Activated T-helper 1 cell treated with anti-CD3 and anti-CD28 coated beads, Interleukin-2, amount 50 U/mL, for 16 hours (primary cell): ENCODE data around the gene VWA5B2.
"Not testable (repeated sequence)": the region's sequence is repeated elsewhere in the genome, so short reads cannot be mapped to it uniquely, and the experiment has no call there.

ENCODE experiments used
- DNase-seq, 2 donors: peaks; one replicate each; pipeline ENCODE4 v3.0.0-alpha.2; 2020; ENCODE audit warnings: low read depth in 1 of 2, low spot score in 1 of 2

VWA5B2 gene

DNA sequence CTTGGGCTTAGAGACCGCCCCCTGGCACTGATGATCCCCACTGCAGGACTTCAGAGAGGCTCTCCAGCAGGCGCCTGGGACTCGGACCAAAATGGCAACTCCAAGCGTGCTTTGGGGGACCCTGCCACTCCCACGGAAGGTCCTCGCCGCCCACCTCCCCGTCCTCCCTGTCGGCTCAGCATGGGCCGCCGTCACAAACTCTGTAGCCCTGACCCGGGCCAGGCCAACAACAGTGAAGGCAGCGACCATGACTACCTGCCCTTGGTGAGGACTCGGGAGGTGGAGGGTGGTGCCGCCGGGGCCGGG, 11.7 kb downstream of the VWA5B2 start:
- no peak for DNase-seq

DNA sequence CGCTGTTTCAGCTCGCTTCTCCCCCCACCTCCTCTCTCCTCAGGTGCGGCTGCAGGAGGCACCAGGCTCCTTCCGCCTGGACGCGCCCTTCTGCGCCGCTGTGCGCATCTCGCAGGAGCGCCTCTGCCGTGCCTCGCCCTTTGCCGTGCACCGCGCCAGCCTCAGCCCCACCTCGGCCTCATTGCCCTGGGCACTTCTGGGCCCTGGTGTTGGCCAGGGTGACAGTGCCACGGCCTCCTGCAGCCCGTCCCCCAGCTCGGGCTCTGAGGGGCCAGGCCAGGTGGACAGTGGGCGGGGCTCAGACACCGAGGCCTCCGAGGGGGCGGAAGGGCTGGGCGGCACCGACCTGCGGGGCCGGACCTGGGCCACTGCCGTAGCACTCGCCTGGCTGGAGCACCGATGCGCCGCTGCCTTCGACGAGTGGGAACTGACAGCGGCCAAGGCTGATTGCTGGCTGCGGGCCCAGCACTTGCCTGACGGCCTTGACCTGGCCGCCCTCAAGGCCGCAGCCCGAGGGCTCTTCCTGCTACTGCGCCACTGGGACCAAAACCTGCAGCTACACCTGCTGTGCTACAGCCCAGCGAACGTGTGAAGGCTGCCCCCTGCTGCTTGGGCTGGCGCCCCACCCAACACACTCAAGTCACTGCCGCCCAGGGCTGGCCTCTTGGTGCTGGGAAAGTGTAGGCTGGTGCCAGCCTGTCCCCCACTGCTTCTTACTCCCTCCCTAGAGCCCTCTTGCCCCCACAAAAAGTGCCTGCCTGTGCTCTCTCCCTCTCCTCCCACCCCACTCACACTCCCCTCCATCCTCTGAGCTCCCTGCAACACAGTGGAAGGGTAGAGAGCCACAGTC, 12.3 kb downstream of the VWA5B2 start:
- no peak for DNase-seq

DNA sequence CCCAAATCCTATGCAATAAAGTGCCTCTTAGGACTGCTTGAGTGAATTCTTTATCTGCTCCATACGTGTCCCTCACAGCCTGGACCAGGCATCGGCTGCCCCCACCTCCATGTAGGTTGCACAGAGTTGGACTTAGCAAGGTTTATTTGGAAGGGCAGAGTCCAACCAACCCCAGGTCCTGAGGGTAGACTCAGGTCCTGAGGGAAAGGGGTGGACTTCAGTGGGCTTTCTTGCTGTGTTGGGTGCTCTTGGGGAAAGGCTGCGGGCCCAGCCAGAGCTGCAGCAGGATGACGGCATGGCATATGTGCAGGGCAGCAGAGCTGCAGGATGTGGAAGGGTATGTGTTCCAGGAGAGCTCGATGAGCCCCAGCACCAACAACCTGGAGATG, 12.9 kb downstream of the VWA5B2 start:
- DNase-seq: no peak

DNA sequence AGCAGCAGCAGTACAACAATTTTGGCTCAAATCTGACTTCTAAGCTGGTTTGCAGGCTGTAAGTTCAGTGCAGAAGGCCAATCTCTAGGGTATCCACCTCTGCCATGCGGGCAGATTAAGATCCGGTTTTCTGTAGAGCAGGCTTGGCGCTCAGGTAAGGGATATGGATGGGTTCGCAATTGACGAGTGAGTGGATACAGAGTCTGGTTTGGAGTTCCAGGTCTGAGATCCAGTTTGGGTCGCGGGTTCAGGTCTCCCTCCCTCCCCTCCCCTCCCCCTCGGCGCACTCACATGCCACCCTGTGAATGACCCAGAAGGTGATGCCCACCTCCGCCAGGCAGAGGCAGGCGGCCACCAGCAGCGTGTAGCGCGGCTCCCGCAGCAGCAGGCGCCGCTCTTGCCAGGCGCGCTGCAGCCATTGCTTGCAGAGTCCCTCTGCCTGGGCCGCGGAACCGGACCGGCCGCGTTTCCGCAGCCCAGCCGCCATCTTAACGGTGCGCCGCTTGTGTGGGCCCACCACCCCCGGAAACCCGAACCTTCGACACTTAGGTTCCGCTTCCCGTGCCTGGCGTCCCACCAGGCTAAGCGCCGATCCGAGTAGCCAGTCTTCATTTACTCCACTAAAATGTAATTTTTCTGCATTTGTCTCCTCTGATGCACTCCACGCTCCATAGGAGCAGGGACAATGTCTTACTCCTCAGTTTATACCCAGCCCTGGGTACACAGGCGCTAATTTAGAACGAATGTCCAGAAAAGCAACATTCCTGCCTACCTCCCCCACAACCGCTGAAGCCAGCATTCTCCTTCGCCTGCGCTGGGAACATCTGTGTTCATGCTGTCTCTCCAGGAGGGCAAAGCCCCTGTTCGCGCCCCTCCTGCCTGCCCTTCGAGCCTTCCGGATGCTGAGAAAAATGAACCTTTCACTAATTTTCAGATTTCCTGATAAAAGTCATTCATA, 19.3 kb downstream of the VWA5B2 start, which contains the start of gene ALG3:
Gene ALG3 (minus strand): TSS at position 509 of the 958 bp plus-strand sequence. CDS start 22 bp downstream, at position 487.
- DNase-seq: peak; percentile 78 to 81

DNA sequence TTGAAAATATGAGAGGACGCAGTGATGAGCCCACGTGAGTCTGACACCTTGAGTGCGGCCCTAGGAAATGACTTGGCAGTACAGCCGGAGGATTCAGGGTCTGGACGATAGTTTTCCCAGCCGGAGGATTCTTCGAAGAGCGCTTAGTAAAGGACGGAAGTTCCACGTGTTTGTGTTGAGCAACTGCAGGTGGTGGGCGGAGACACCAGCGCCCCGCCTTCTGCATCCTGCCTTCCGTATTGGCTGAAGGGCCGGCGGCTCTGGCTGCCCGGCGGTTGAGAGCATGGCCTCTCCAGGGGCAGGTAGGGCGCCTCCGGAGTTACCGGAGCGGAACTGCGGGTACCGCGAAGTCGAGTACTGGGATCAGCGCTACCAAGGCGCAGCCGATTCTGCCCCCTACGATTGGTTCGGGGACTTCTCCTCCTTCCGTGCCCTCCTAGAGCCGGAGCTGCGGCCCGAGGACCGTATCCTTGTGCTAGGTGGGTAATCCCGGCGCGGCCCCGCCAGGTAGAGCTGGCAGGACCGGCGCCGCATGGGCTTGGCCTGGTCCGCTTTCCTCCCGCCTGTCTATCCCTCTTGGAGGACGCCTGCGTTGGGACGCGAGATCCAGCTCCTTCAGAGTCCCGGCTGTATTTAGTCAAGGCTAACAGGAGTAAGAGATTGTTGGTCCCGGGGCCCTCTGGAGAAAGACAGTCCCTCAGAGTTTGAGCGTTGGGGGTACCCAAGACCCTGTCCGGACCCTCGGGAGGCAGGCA, 20.2 kb downstream of the VWA5B2 start, which contains the start of gene EEF1AKMT4:
Gene EEF1AKMT4 (plus strand): TSS at position 261 of the 755 bp plus-strand sequence. CDS start 23 bp downstream, at position 284.
- DNase-seq: peak; percentile 88 to 95

DNA sequence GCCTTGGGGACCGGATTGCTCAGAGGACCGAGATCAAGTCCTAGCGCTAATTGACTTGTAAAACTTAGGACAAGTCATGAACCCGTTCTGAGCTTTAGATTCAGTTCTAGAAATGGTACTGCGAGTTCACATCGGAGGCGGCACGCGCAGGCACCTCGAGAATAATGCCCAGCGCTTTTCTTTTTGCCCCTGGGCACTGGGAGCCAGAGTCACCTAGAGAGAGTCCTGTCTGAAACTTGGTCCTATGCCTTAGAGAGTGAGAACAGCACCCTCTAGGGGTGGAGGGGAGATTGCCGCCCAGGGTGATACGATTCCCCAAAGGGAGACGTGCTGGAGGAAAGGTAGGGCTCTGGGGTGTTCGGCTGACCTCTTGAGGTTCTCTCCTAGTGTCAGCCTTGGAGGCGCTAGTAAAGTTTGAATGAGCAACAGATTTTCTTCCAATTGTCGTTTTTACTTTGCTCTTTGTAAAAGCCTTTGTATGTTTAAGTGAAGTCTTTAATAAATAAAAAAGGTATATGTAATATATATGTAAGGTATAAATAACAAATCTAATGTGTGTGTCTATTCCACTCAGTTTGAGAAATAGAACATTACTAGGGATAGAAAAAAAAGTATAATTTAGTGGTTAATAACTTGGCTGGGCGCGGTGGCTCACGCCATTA, 20.9 kb downstream of the VWA5B2 start:
- peak; percentile 77 to 78 for DNase-seq

DNA sequence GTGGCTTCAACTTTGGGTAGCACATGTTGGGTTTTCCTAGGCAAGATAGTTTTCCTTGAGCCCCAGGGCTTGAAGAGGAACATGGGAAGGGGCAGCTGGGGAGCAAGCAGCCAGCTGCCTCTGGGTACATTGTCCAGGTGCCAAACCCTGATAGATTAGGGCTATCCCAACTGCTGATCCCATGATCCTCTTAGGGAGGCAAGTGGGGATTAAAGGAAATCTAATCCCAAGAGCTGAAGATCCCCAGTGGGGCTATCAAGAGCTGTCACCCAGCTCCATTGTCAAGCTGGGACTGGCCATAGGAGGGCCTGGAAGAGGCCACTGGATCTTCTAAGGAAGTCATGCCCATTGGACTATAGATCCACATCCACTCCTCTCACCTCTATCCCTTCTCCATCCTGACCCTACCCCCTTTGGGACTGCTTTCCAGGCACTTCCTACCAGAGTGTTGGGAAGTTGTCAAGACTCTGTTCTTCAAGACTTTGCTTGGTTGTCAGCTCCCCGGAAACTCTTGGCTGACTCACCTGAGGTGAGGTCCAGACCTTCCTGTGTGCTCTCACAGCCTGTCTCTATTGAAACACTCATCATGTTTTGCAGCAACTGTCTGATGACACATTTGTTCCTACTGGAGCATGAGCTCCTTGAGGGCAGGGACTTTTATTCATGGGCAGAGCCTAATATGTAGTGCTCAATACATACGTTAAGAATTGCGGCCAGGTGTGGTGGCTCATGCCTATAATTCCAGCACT, 26.1 kb downstream of the VWA5B2 start:
- DNase-seq: no peak

DNA sequence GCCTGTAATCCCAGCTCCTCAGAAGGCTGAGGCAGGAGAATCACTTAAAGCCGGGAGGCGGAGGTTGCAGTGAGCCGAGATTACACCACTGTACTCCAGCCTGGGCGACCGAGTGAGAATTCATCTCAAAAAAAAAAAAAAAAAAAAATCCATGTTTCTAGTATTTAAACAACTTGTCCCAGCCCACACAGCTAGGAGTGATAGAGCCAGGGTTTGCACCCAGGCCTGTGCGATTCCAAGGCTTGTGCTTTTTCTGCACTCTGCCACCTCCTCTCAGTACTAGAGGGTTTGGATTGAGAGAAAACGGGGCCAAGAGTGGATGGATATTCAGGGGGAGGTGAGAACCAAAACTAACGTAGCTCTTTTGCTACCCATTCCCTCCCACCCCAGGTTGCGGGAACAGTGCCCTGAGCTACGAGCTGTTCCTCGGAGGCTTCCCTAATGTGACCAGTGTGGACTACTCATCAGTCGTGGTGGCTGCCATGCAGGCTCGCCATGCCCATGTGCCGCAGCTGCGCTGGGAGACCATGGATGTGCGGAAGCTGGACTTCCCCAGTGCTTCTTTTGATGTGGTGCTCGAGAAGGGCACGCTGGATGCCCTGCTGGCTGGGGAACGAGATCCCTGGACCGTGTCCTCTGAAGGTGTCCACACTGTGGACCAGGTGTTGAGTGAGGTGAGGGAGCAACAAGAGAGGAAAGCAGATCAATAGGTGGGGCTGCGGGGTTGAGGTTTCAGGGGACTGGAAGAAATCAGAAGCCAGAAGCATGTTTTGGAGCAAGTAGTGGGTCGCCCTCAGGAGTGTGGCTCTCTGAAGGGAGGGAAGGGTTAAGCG, 27.9 kb downstream of the VWA5B2 start:
- no peak for DNase-seq

DNA sequence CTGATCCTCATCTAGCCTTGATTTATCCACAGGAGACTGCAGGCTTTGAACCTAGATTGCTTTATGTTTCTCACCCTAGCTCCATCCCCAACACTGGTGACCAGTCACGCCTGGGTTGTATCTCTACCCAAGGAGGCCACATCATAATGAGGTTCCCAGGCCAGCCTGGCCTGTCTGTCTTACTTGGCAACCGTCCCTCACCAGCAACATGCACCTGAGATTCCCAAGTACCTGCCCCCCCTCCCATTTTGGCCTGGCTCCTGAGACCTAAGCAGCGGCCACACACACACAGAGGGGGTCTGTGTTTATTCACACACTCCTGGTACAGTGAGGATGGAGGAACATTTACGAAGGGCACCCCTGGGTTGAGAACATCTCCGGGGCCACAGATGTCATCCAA, 29.5 kb downstream of the VWA5B2 start:
- no peak for DNase-seq

DNA sequence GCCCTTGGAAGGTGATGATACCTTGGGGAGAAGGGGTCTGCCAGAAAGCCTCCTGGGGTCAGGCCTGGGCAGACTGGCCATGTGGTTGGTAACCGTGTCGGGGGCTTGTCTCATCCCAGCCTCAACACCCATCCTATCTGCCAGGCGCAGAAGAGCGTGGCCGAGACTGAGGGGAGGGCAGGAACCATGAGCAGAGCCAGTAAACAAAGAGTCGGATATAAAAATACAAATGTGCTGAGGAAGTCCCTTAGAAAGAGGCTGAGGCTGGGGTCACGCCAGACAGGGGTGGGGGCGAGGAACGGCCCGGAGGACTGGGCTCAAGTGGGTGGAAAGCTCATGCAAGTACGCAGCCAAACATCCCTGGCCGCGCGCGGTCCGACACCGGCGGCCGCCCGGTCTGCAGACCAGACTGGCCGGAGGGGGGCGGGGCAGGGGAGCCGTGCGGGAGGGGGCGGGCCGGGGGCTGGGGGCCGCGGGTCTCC, 30.1 kb downstream of the VWA5B2 start:
- no peak for DNase-seq

DNA sequence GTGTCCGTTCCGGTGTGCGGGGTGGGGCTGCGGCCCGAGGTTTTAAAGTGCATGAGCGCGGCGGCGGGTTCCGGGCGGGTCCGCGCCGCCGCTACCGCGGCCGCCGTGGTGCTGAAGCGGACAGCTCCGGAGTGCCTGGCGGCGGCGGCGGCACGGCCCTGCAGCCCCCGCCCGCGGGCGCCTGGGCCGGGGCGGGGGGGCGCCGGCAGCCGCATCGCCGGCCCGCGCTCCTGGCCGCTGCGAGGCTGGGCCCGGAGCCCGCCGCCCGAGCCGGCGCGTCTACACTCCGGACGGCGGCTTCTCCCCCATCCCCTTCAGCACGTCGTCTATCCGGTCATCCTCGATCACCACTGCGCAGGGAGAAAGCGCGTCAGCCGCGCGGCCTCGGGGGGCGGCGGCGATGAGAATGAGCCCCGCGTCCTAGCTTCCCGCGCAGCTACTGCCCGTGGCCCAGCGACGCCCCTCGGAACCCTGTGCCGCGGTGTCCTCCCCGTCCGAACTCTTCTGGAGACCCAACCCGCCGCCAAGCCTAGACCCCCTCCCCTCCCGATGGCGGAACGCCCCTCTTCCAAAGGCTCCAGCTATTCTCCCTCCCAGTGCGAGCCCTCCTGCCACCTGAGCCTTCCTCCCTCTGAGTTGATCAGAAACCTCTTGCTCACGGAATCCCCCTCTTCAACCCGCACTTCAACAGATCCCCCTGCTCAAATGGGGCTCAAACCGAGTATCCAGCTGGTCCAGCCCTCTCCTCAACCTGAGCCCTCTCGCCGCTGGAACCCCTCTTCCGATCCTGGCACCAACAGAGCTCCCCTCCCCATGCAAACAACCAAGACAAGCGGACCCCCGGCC, 30.7 kb downstream of the VWA5B2 start:
- DNase-seq: no peak

DNA sequence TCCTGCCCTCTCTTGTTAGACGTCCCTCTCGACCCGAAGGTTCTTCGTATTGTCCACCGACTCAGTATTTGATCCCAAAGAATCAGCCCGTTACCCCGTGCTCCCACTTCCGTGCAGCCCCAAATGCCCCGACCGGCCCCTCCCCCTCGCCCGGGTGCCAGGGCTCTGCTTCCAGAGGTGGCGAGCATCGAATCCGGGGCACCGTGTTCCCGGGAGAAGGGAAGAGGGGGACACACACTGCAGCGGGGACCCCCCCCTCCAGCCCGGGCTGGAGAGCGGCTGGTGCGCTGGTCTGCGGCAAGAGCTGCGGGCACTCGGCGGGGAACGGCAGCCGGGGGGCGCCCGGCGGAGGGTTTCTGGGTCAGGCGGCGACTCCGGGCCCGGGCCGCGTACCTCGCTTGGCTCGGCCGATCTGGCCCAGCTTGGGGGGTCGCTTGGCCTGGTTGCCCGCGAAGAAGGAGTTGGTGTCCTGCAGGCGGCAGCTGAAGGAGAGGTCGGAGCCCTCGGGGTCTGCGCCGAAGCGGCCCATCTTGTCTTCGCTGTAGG, 31.4 kb downstream of the VWA5B2 start:
- no peak for DNase-seq

DNA sequence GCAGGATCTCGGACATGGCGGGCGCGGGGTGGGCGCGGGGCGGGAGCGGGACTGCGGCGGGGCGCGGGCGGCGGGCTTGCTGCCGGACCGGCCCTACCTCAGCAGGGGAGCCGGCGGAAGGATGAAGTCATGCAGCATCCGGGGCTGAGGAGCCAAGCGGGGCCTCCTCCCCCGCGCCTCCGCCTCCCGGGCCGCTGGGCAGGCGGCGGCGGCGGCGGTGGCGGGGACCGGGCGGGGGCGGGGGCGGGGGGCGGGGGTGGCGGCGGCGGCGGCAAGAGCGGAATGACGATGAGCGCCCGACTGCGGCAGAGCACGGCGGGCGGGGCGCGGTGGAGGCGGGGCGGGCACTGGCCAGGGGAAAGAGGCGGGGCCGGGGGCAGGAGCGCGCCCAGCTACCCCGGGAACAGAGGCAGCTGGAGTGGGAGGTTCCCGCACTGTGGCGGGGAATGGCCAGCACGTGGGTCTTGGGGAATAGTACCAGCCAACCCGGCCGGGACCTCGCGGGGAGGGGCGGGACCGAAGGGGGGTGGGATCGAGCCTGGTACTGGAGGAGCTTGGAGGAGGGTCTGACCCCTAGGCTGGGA, 32.0 kb downstream of the VWA5B2 start, which contains the start of gene CAMK2N2:
Gene CAMK2N2 (minus strand): TSS at position 284 of the 584 bp plus-strand sequence. CDS start 268 bp downstream, at position 16.
- DNase-seq: peak in 1 of 2 donors; percentile 51

DNA sequence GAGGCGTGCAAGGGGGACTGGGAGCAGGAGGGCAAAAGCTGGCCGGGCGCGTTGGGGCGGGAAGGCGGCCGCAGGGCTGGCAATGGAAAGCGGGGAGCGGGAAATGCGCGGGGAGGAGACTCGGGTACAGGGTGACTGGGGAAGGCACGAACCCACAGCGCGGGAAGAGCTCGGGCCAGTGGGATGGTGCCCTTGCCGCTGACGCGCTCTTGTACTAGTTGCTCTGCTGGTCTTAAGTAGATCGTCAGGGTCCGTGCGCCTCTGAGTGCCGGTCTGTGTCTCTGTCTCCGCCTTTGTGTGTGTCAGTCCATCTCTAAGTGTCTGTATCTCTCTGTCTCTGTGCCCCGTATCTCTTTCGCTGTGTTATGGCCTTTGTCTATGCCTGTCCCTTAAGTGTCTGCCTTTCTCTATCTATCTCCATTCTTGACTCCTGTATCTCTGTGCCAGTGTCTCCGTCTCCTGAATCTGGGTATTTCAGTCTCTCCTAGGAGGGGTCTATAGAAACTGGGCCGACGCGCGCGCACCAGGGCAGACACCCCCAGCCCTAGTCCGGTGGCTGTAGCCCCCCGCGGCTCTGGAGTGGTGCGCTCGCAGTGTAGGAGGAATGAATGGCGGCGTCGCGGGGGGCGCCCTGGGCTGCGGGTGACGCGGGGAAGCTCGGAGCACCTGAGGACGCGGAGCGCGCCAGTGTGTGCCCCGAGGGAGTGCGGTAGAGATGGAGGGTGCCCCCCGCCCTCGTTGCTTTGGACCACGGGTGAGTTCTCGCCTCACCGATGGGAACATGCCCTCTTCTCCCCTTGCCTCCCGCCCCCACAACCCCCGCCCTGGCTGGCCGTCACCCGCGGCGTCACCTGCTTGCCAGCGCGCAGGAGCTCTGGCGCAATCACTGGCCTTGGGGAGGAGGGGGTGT, 32.7 kb downstream of the VWA5B2 start:
- no peak for DNase-seq

DNA sequence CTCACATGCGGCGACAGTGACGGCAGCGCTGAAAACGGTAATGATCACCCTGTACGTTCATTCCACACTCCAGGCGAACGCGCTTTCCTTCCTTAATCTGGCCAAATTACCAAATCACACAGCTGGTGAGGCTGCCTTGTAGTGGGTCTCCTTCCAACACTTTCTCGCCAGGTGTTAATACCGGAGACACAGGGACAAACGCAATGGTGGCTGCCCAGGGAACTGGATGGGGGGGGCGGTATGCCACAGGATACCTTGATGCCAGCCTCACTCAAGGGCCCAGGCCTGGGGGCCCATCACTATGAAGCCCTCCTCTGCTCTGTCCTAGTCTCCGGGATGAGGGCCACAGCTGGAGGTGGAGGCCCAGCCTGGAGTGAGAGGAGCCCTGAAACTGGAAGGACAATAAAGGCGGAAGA, 33.4 kb downstream of the VWA5B2 start:
- no peak for DNase-seq

DNA sequence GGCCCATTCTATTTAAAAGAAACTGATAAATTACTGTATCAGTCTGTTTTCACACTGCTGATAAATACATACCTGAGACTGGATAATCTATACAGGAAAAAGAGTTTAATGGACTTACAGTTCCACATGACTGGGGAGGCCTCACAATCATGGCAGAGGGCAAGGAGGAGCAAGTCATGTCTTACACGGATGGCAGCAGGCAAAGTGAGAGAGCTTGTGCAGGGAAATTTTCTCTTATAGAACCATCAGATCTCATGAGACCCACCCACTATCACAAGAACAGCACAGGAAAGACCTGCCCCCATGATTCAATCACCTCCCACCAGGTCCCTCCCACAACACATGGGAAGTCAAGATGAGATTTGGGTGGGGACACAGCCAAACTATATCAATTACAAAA, 37.9 kb downstream of the VWA5B2 start:
- not testable (repeated sequence) for DNase-seq
